Parathyroid adenoma (tissue), 2 donors: Measurements from ENCODE around the gene CAPZA2.

Experiments
- H2AFZ ChIP-seq: fragments of 300-600 bp; sonication (generic); one replicate; pipeline ENCODE4 v1.7.0; 2017; ENCODE audit warnings: antibody characterized with exemption, mild to moderate bottlenecking
- H3K27ac ChIP-seq: fragments of 300-600 bp; sonication (generic); one replicate; pipeline ENCODE4 v1.7.0; 2017
- H3K27me3 ChIP-seq: fragments of 300-600 bp; sonication (generic); one replicate; pipeline ENCODE4 v1.7.0; 2017; ENCODE audit warnings: low read length; ENCODE audit not compliant: control insufficient read depth, insufficient read depth
- H3K36me3 ChIP-seq: fragments of 300-600 bp; sonication (generic); one replicate; pipeline ENCODE4 v1.7.0; 2017; ENCODE audit warnings: low read length; ENCODE audit not compliant: control insufficient read depth, insufficient read depth
- H3K4me1 ChIP-seq: fragments of 300-600 bp; sonication (generic); one replicate; pipeline ENCODE4 v1.7.0; 2017; ENCODE audit warnings: control low read depth
- H3K4me2 ChIP-seq: fragments of 300-600 bp; sonication (generic); one replicate; pipeline ENCODE4 v1.7.0; 2017; ENCODE audit warnings: low read length
- H3K4me3 ChIP-seq: fragments of 300-600 bp; sonication (generic); one replicate; pipeline ENCODE4 v1.7.0; 2017; ENCODE audit warnings: low read depth, low read length
- H3K79me2 ChIP-seq: fragments of 300-600 bp; sonication (generic); one replicate; pipeline ENCODE4 v1.7.0; 2017; ENCODE audit warnings: control low read depth
- H3K9ac ChIP-seq: fragments of 300-600 bp; sonication (generic); one replicate; pipeline ENCODE4 v1.7.0; 2017; ENCODE audit warnings: mild to moderate bottlenecking
- H3K9me3 ChIP-seq: fragments of 300-600 bp; sonication (generic); one replicate; pipeline ENCODE4 v1.7.0; 2017; ENCODE audit warnings: low read length; ENCODE audit not compliant: control insufficient read depth
- TF ChIP-seq, protein P1 (sequence below): fragments of 300-600 bp; sonication (generic); IDR thresholded peaks from one replicate; pipeline ENCODE4 v1.7.0; 2017; ENCODE audit warnings: antibody characterized with exemption, mild to moderate bottlenecking
- donor health status: primary hyperparathyroidism.

The CAPZA2 gene

DNA sequence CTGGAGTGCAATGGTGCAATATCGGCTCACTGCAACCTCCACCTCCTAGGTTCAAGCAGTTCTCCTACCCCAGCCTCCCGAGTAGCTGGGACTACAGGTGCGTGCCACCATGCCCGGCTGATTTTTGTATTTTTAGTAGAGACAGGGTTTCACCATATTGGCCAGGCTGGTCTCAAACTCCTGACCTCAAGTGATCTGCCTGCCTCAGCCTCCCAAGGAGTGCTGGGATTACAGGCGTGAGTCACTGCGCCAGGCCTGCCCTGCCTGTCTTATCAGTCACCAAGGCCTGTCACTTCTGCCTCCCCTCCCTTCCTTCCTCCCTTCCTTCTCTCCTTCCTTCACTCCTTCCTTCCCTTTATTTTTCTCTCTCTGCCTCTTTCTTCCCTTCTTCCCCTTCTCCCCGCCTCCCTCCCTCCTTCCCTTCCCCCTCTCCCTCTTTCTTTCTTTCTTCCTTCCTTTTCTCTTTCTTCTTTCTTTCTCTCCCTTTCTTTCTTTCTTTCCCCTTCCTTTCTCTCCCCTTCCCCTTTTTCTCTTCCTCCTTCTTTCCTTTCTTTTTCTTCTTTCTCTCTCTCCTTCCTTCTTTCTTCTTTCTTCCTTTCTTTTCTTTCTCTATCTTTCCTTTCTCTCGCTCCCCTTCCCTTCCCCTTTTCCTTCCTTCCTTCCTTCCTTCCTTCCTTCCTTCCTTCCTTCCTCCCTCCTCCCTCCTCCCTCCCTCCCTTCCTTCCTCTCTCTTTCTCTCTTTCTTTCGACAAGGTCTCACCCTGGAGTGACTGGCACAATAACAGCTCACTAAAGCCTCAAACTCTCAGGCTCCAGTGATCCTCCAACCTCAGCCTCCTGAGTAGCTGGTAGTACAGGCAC lies 87.8 kb downstream of the CAPZA2 start:
- TF ChIP-seq, protein P1, sequence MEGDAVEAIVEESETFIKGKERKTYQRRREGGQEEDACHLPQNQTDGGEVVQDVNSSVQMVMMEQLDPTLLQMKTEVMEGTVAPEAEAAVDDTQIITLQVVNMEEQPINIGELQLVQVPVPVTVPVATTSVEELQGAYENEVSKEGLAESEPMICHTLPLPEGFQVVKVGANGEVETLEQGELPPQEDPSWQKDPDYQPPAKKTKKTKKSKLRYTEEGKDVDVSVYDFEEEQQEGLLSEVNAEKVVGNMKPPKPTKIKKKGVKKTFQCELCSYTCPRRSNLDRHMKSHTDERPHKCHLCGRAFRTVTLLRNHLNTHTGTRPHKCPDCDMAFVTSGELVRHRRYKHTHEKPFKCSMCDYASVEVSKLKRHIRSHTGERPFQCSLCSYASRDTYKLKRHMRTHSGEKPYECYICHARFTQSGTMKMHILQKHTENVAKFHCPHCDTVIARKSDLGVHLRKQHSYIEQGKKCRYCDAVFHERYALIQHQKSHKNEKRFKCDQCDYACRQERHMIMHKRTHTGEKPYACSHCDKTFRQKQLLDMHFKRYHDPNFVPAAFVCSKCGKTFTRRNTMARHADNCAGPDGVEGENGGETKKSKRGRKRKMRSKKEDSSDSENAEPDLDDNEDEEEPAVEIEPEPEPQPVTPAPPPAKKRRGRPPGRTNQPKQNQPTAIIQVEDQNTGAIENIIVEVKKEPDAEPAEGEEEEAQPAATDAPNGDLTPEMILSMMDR: no peak
- H3K4me3 ChIP-seq: no peak overlapping the region
- no peaks in the 10 kb centered on the region for H3K36me3 ChIP-seq
- no peak overlapping the region for H3K4me2 ChIP-seq
- H3K27me3 ChIP-seq: no peaks in the 10 kb centered on the region
- H2AFZ ChIP-seq: no peak overlapping the region
- no peak overlapping the region for H3K27ac ChIP-seq
- no peaks in the 10 kb centered on the region for H3K79me2 ChIP-seq
- no peak overlapping the region for H3K9ac ChIP-seq
- H3K9me3 ChIP-seq: no peaks in the 10 kb centered on the region
- H3K4me1 ChIP-seq: peaks cover 6% of the 10 kb centered on the region

DNA sequence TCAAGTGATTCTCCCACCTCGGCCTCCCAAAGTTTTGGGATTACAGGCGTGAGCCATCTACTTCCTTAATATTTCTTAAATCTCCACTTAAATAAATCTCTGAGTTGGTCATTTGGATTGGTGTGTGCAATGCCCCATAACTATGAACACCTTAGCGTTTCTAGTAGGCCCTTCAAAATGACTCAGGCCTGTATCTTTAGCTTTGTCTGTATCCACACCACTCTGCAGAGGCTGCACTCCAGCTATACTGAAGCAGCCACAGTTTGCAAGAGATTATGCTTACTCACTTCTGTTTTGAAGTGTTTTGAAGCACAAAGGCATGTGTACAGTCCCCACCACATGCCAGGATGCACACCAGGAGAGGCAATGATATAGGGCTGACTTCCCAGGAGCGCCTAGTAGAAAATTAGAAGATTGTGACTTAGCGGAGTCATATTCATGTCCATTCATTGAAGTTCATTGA lies 88.5 kb downstream of the CAPZA2 start:
- H3K79me2 ChIP-seq: no peaks in the 10 kb centered on the region
- no peaks in the 10 kb centered on the region for H3K27me3 ChIP-seq
- no peaks in the 10 kb centered on the region for H3K9me3 ChIP-seq
- H3K36me3 ChIP-seq: no peaks in the 10 kb centered on the region
- H3K4me3 ChIP-seq: no peak overlapping the region
- TF ChIP-seq, protein P1: no peak
- H2AFZ ChIP-seq: no peak overlapping the region
- H3K4me2 ChIP-seq: no peak overlapping the region
- H3K27ac ChIP-seq: no peak overlapping the region
- H3K4me1 ChIP-seq: peaks cover 6% of the 10 kb centered on the region
- no peak overlapping the region for H3K9ac ChIP-seq

DNA sequence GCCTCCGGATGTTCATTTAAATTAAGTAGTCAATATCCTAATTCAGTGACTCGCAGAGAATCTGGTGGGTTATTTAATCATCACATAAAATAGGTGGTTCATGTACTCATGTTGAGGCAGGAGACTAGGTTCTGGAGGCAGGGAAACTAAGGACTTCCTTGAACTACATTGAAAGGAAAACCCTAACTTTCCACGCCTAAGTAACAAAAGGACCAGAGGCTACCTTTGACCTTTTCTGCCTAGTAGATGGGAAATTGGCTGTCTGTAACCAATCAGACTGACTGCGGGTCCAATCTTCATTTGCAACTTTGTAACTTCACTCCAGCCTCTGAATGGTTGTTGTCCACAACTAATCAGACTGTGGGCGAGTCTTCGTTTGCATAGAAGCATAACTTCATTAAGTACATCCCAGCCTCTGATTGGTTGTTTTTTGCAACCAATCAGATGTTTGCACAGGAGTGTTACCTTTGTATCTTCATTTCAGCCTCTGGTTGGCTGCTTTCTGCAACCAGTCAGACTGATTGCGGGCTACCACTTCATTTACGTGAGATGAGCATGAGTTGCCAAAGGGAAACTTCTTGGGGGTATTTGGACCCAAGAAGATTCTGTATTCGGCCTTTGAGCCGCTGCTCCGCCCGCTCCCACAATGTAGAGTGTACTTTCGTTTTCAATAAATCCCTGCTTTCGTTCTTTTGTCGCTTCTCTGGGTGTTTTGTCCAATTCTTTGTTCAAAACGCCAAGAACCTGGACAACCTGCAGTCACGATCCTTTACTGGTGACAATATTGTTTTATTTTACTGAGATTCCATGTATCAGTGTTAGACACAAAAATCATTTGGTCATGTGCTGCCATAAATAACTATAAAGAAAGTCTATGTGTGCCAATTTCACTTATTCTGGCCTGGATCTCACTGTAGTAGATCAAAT lies 89.2 kb downstream of the CAPZA2 start:
- Histone ChIP-seq H3K4me3 (no peak overlapping the region), H3K4me1 (peaks cover 6% of the 10 kb centered on the region), H2AFZ (no peak overlapping the region), H3K27me3 (no peaks in the 10 kb centered on the region), H3K9ac (no peak overlapping the region), H3K79me2 (no peaks in the 10 kb centered on the region), H3K9me3 (no peaks in the 10 kb centered on the region), H3K27ac (no peak overlapping the region), H3K36me3 (no peaks in the 10 kb centered on the region), H3K4me2 (no peak overlapping the region)
- TF ChIP-seq, protein P1: no peak

DNA sequence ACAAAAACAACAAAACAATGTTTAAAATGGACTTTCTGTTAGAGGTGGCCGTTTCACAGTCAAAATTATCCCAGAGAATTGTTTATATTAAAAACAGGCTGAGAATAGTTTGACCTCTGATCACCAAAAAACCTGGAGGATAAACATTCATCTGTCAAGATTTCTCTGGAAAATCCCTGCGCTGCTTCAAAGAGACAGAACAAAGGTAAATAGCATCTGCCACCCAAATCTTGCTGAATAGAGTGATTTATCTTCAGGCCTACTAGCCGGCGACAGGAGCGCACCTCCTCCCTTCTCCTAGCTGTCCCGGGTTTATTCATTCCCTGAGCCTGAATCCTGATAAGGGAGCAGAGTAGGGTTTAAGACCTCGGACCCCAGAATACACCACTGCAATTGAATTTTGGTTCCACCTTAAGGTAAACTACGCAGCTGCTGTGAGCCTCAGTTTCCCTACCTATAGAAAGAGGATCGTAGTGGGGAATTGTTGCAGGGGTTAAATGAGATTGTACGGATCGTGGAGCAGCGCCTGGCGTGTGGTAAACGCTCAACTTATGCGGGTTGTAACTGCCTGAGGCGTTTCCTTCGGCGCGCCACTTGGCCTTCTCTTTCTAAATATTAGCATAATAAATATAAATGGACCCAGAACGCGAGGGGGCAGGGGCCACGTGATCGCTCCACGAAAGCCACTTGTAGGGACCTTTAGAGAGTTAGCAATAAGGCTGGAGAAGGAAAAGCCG lies 90.4 kb downstream of the CAPZA2 start:
- H2AFZ ChIP-seq: peak overlapping the region; percentile 96
- H3K4me1 ChIP-seq: peaks cover 6% of the 10 kb centered on the region
- H3K27ac ChIP-seq: peak overlapping the region; percentile 83
- peak overlapping the region; percentile 58 for H3K4me3 ChIP-seq
- TF ChIP-seq, protein P1: no peak
- peak overlapping the region; percentile 49 for H3K9ac ChIP-seq
- H3K79me2 ChIP-seq: no peaks in the 10 kb centered on the region
- H3K36me3 ChIP-seq: no peaks in the 10 kb centered on the region
- no peaks in the 10 kb centered on the region for H3K27me3 ChIP-seq
- no peaks in the 10 kb centered on the region for H3K9me3 ChIP-seq
- H3K4me2 ChIP-seq: peak overlapping the region; percentile 72
